Natural killer cell treated with Interleukin-12 subunit alpha and Interleukin-12 subunit beta and Interleukin-15 and Interleukin-18, amount 100 ng/mL, for 72 hours (primary cell): Measurements from ENCODE around the gene NLRC3. TPM values are rescaled to one million over a fixed set of nuclear protein-coding genes. Genes with fewer than 3 reads are reported as not detected.
A peak's percentile ranks its signal among the peaks of the same experiment; 100 is the strongest.

Experiments used
- ATAC-seq, 2 donors: fragments of 150-1000 bp; cut with Tn5 transposase in 1 of 2; sonication (Bioruptor Pico), chemical (Tn5 transposase) in 1 of 2; 2 replicates each; pipeline ENCODE4 v1.10.0; 2021
- DNase-seq: peaks from one replicate; pipeline ENCODE4 v3.0.0; 2022; ENCODE audit warnings: low spot score
- H3K27ac Mint-ChIP-seq, 2 donors: 1 replicate in 1 of 2; 2 replicates in 1 of 2; pipeline ENCODE4 v1.8.0; 2022; ENCODE audit warnings: mixed read lengths in 2 of 2, mild to moderate bottlenecking in 1 of 2, moderate library complexity in 1 of 2
- H3K27me3 Mint-ChIP-seq, 2 donors: 1 replicate in 1 of 2; 2 replicates in 1 of 2; pipeline ENCODE4 v1.8.0; 2022; ENCODE audit warnings: mixed read lengths in 2 of 2
- H3K36me3 Mint-ChIP-seq: one replicate; pipeline ENCODE4 v1.8.0; 2022; ENCODE audit warnings: mixed read lengths
- H3K4me1 Mint-ChIP-seq, 2 donors: 1 replicate in 1 of 2; 2 replicates in 1 of 2; pipeline ENCODE4 v1.8.0; 2022; ENCODE audit warnings: low read depth in 2 of 2, mixed read lengths in 2 of 2, mild to moderate bottlenecking in 1 of 2
- H3K4me3 Mint-ChIP-seq: one replicate; pipeline ENCODE4 v1.8.0; 2022; ENCODE audit warnings: mixed read lengths
- H3K9me3 Mint-ChIP-seq: 2 replicates; pipeline ENCODE4 v1.8.0; 2022; ENCODE audit warnings: mixed read lengths
- total RNA-seq, 2 donors: library from RNA; stranded (reverse); gene quantifications; one replicate each; pipeline ENCODE4 v1.2.3, GENCODE V29; 2022

NLRC3 gene
- total RNA-seq, 2 donors from 2014 or later: 48.3 to 61.8 TPM

- ATAC-seq (no peak), DNase-seq (no peak)
- Mint-ChIP-seq H3K27ac (peak overlapping the region in 1 of 2 donors; percentile 45), H3K4me3 (no peak overlapping the region), H3K27me3 (peaks cover 0 to 5% of the 10 kb centered on the region in 2 donors), H3K9me3 (no peaks in the 10 kb centered on the region), H3K4me1 (peaks cover 8 to 15% of the 10 kb centered on the region in 2 donors), H3K36me3 (peaks cover 5% of the 10 kb centered on the region)
These were observed 17.3 kb upstream of the NLRC3 start for GRCh38 chr16:3594316-3595109.

- H3K27me3 Mint-ChIP-seq: peaks cover 0 to 5% of the 10 kb centered on the region in 2 donors
- H3K4me1 Mint-ChIP-seq: peaks cover 8 to 15% of the 10 kb centered on the region in 2 donors
- H3K27ac Mint-ChIP-seq: no peak overlapping the region
- ATAC-seq (no peak), DNase-seq (no peak)
- H3K9me3 Mint-ChIP-seq: no peaks in the 10 kb centered on the region
- H3K36me3 Mint-ChIP-seq: peaks cover 5% of the 10 kb centered on the region
- H3K4me3 Mint-ChIP-seq: no peak overlapping the region
These were observed 15.4 kb upstream of the NLRC3 start for GRCh38 chr16:3592559-3592958.

- H3K9me3 Mint-ChIP-seq: no peaks in the 10 kb centered on the region
- DNase-seq: no peak
- H3K36me3 Mint-ChIP-seq: peaks cover 5% of the 10 kb centered on the region
- H3K27me3 Mint-ChIP-seq: peaks cover 0 to 5% of the 10 kb centered on the region in 2 donors
- ATAC-seq: no peak
- H3K27ac Mint-ChIP-seq: no peak overlapping the region
- H3K4me1 Mint-ChIP-seq: peaks cover 8 to 15% of the 10 kb centered on the region in 2 donors
- H3K4me3 Mint-ChIP-seq: no peak overlapping the region
These were observed 14.8 kb upstream of the NLRC3 start for GRCh38 chr16:3591991-3592390.

GRCh38 chr16:3591436-3591803, 14.2 kb upstream of the NLRC3 start:
- Mint-ChIP-seq H3K36me3 (peaks cover 5% of the 10 kb centered on the region), H3K4me3 (no peak overlapping the region), H3K27me3 (peaks cover 0 to 5% of the 10 kb centered on the region in 2 donors), H3K27ac (peak overlapping the region in 1 of 2 donors; percentile 11), H3K4me1 (peaks cover 8 to 15% of the 10 kb centered on the region in 2 donors), H3K9me3 (no peaks in the 10 kb centered on the region)
- DNase-seq (no peak), ATAC-seq (no peak)

- DNase-seq (no peak), ATAC-seq (no peak)
- H3K27me3 Mint-ChIP-seq: peaks cover 0 to 5% of the 10 kb centered on the region in 2 donors
- peak overlapping the region in 1 of 2 donors; percentile 11 for H3K27ac Mint-ChIP-seq
- H3K9me3 Mint-ChIP-seq: no peaks in the 10 kb centered on the region
- peak overlapping the region; percentile 1 for H3K4me3 Mint-ChIP-seq
- peaks cover 9 to 16% of the 10 kb centered on the region in 2 donors for H3K4me1 Mint-ChIP-seq
- H3K36me3 Mint-ChIP-seq: peaks cover 5% of the 10 kb centered on the region
These were observed 13.7 kb upstream of the NLRC3 start for GRCh38 chr16:3590736-3591435.

GRCh38 chr16:3589991-3590701, 12.9 kb upstream of the NLRC3 start:
- H3K4me3 Mint-ChIP-seq: no peak overlapping the region
- ATAC-seq: no peak
- no peak for DNase-seq
- H3K27me3 Mint-ChIP-seq: peaks cover 0 to 5% of the 10 kb centered on the region in 2 donors
- peaks cover 7 to 12% of the 10 kb centered on the region in 2 donors for H3K4me1 Mint-ChIP-seq
- H3K36me3 Mint-ChIP-seq: peaks cover 5% of the 10 kb centered on the region
- no peaks in the 10 kb centered on the region for H3K9me3 Mint-ChIP-seq
- no peak overlapping the region for H3K27ac Mint-ChIP-seq

- no peaks in the 10 kb centered on the region for H3K9me3 Mint-ChIP-seq
- H3K27ac Mint-ChIP-seq: no peak overlapping the region
- ATAC-seq: no peak
- peaks cover 6 to 9% of the 10 kb centered on the region in 2 donors for H3K4me1 Mint-ChIP-seq
- peaks cover 5% of the 10 kb centered on the region for H3K36me3 Mint-ChIP-seq
- DNase-seq: no peak
- no peak overlapping the region for H3K4me3 Mint-ChIP-seq
- peaks cover 0 to 5% of the 10 kb centered on the region in 2 donors for H3K27me3 Mint-ChIP-seq
These were observed 12.3 kb upstream of the NLRC3 start for GRCh38 chr16:3589441-3589921.

GRCh38 chr16:3589001-3589400, 11.8 kb upstream of the NLRC3 start:
- Mint-ChIP-seq H3K27ac (no peak overlapping the region), H3K36me3 (peaks cover 5% of the 10 kb centered on the region), H3K27me3 (peaks cover 0 to 5% of the 10 kb centered on the region in 2 donors), H3K9me3 (no peaks in the 10 kb centered on the region), H3K4me1 (peaks cover 6 to 9% of the 10 kb centered on the region in 2 donors), H3K4me3 (no peak overlapping the region)
- no peak for DNase-seq
- no peak for ATAC-seq

- Mint-ChIP-seq H3K4me3 (no peak overlapping the region), H3K27ac (no peak overlapping the region), H3K4me1 (peaks cover 6 to 9% of the 10 kb centered on the region in 2 donors), H3K9me3 (no peaks in the 10 kb centered on the region), H3K36me3 (peaks cover 5% of the 10 kb centered on the region), H3K27me3 (peaks cover 0 to 5% of the 10 kb centered on the region in 2 donors)
- no peak for ATAC-seq
- DNase-seq: no peak
These were observed 10.4 kb upstream of the NLRC3 start for GRCh38 chr16:3587547-3588110.

GRCh38 chr16:3584412-3584811, 7.2 kb upstream of the NLRC3 start:
- no peaks in the 10 kb centered on the region for H3K27me3 Mint-ChIP-seq
- H3K4me3 Mint-ChIP-seq: no peak overlapping the region
- H3K27ac Mint-ChIP-seq: no peak overlapping the region
- DNase-seq (no peak), ATAC-seq (no peak)
- no peaks in the 10 kb centered on the region for H3K36me3 Mint-ChIP-seq
- H3K4me1 Mint-ChIP-seq: peaks cover 8 to 11% of the 10 kb centered on the region in 2 donors
- no peaks in the 10 kb centered on the region for H3K9me3 Mint-ChIP-seq

- DNase-seq (no peak), ATAC-seq (no peak)
- Mint-ChIP-seq H3K36me3 (no peaks in the 10 kb centered on the region), H3K27ac (no peak overlapping the region), H3K4me1 (peaks cover 11 to 12% of the 10 kb centered on the region in 2 donors), H3K9me3 (no peaks in the 10 kb centered on the region), H3K4me3 (no peak overlapping the region), H3K27me3 (no peaks in the 10 kb centered on the region)
These were observed 6.3 kb upstream of the NLRC3 start for GRCh38 chr16:3583303-3584038.

- Mint-ChIP-seq H3K9me3 (no peaks in the 10 kb centered on the region), H3K27ac (peak overlapping the region in 1 of 2 donors; percentile 59), H3K36me3 (no peaks in the 10 kb centered on the region), H3K4me1 (peaks cover 18% of the 10 kb centered on the region in 2 donors), H3K27me3 (no peaks in the 10 kb centered on the region), H3K4me3 (no peak overlapping the region)
- ATAC-seq: no peak
- peak; percentile 51 for DNase-seq
These were observed 5.3 kb upstream of the NLRC3 start for GRCh38 chr16:3582276-3583165.
